Rectal smooth muscle tissue (tissue), 1 donor: ENCODE measurements around the gene ELF5.

Experiments
- H3K27ac ChIP-seq: one replicate; pipeline ENCODE4 v1.7.0; 2013; ENCODE audit warnings: low read depth, low read length, inconsistent platforms
- H3K27me3 ChIP-seq: one replicate; pipeline ENCODE4 v1.7.0; 2013; ENCODE audit warnings: low read length; ENCODE audit not compliant: control insufficient read depth, insufficient read depth
- H3K36me3 ChIP-seq: one replicate; pipeline ENCODE4 v1.7.0; 2013; ENCODE audit warnings: low read length; ENCODE audit not compliant: control insufficient read depth, insufficient read depth
- H3K4me1 ChIP-seq: one replicate; pipeline ENCODE4 v1.7.0; 2013; ENCODE audit warnings: low read length; ENCODE audit not compliant: control insufficient read depth, insufficient read depth
- H3K4me3 ChIP-seq: one replicate; pipeline ENCODE4 v1.7.0; 2013; ENCODE audit warnings: low read length
- H3K9ac ChIP-seq: one replicate; pipeline ENCODE4 v1.7.0; 2013; ENCODE audit warnings: low read length

The ELF5 gene

DNA sequence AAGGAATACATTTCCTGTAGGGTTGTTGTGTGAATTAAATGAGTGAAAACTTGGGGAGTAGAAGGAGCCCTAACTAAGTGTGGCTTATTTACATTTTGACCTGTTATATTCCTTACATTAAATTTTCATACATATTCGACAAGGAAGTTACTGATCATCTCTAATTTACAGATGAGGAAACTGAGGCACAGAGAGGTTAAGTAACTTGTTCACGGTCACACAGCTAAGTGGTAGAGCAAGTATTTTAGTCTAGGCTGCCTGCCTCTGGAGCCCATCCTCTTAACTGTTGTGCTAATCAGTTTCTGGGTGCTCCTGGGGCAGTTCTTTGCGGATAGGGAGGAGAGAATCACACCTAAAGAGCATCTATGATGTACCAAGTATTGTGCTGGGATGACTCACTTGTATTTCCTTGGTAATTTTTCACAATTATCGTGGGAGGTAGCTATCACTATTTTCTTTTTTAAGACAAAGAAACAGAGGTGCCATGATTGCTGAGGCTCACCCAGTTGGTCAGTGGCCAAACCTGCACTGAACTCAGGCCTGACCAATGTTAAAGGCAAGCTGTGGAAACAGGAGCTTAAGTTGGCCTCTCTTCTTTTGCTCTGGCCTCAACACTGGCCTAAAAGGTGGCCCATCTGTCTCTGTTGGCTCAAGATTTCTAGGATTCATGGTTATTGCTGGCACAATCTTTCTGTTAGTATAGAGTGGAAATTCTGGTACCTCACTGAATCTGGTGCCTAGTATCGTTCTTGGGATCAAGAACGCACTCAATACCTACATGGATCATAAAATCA is 2.9 kb upstream of the ELF5 start:
- H3K27ac ChIP-seq: no peak overlapping the region
- no peak overlapping the region for H3K4me3 ChIP-seq
- no peaks in the 10 kb centered on the region for H3K4me1 ChIP-seq
- H3K9ac ChIP-seq: no peak overlapping the region
- no peaks in the 10 kb centered on the region for H3K36me3 ChIP-seq
- H3K27me3 ChIP-seq: no peaks in the 10 kb centered on the region

DNA sequence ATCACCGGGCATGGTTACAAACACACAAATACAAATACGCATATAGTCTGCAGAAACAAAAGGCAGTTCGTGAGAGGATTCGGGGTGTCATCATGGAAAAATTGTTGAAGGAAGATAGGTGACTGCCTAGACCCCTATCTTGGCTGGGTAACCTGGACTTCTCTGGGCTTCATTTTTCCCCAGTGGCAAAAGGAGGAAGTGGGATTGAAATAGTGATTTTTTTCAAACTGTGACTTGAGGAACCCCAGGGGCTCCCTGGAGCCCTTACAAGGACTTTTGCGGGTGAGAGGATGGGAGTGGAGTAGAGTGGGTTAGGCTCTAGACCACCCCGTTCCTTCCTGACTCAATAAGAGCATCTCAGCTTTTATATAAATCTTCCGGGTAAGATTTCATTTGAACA is 1.0 kb upstream of the ELF5 start:
- H3K27me3 ChIP-seq: no peaks in the 10 kb centered on the region
- no peak overlapping the region for H3K27ac ChIP-seq
- no peaks in the 10 kb centered on the region for H3K4me1 ChIP-seq
- no peak overlapping the region for H3K9ac ChIP-seq
- no peaks in the 10 kb centered on the region for H3K36me3 ChIP-seq
- H3K4me3 ChIP-seq: no peak overlapping the region

DNA sequence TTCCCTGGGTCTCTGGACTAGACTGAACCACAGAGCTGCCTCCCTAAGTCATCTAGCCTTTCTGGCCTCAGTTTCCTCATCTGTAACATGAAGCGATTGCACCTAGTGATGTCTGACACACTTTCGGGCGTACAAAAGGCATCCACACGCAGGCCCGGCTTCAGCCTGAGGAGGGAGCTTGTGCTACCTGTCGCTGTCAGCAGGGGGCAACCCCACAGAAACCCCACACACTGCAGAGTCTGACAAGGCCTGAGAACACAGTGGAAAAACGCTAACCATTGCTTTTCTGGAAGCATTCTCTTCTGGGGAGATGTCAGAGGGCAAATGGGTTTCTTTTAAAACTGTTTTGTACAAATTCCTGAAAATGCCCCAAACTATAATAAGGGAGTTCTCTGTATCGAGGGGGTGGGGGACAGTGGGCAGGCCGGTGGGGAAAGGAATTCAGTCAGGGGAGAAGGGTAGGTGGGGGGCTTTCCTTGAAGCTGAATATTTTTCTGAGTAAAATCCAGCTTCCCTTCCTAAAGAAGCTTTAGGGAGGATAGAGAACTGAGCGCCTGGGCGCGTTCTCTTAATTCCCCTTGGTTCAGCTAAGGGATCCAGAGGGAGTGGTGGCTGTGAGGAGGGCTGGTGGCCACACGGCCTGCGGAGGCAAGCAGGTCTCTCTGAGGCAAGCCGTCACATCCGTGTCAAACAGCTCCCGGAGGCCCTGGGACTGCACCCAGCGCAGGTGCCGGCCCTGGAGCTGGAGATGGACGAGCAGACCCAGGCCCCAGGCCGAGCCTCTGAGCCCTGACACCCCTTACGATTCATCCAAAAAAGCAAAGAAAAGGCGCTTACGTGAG is 533 bp downstream of the ELF5 start:
- H3K9ac ChIP-seq: no peak overlapping the region

DNA sequence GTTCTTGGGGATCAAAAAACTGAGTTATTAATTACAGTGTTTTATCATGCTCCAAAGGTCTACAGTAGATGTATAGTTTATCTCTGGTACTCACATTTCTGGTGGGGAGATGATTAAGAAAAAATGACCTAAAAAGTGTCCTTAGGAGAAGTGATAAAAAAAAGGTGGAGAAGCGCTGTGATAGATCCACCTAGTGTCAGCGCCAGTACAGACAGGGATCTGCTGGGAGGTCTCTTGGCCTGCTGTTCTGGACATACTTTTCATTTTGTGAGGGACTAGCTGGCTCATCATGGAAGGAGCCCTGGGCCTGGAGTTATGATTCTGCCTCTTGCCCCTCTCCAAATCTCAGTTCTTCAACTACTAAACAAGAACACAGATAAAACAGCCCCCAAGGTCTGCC is 2.9 kb downstream of the ELF5 start:
- Histone ChIP-seq H3K9ac (no peak overlapping the region), H3K36me3 (no peaks in the 10 kb centered on the region), H3K27ac (no peak overlapping the region), H3K4me3 (no peak overlapping the region), H3K27me3 (no peaks in the 10 kb centered on the region), H3K4me1 (no peaks in the 10 kb centered on the region)

More for the DNA sequence above, 533 bp downstream of the ELF5 start:
- Histone ChIP-seq H3K27me3 (no peaks in the 10 kb centered on the region), H3K36me3 (no peaks in the 10 kb centered on the region), H3K27ac (no peak overlapping the region), H3K4me3 (no peak overlapping the region), H3K4me1 (no peaks in the 10 kb centered on the region)

DNA sequence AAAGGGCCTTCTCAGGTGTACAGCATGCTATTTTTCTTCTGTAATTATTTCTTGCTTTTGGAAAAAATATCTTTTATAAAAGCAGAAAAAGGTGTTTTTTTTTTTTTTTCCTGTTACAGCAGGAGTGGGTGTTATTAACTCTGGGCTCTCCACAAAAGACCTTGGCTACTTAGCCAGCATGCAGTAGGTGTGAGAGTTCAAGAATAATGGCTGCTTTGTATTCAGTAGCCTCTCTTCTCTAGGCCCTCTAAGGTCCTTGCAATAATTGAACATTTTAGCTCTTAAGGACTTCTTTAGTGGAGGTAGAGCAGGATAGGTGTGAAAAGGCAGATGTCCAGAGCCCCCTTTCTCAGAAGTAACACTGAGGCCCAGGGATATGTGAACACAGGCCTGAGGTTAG is 3.4 kb downstream of the ELF5 start:
- Histone ChIP-seq H3K4me3 (no peak overlapping the region), H3K27ac (no peak overlapping the region), H3K27me3 (no peaks in the 10 kb centered on the region), H3K4me1 (no peaks in the 10 kb centered on the region), H3K9ac (no peak overlapping the region), H3K36me3 (no peaks in the 10 kb centered on the region)

DNA sequence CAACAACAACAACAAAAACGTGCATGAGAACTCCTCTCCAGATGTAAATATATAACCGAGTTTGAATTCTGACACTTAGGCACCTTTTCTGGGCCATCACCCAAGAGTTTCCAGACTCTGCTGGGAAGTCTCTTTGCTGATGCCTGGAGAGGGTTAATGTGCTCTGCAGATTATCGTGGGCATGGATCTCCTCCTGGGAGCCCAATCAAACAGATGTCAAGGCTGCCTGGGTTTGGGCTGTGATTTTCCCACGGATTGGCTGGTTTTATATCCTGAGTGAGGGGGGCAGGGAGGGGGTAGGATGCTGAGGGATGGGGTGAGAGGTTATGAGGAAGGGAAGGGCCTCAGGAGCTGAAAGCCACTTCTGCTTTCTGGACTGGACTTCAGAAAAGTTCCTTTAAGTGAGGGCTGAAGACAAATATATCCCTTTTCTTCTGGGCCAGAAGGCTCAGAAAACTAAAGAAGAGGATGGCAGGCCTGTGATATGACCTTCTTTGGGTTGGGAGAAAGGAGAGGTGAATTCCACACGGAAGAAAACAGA is 4.2 kb downstream of the ELF5 start:
- Histone ChIP-seq H3K9ac (no peak overlapping the region), H3K27me3 (no peaks in the 10 kb centered on the region), H3K27ac (no peak overlapping the region), H3K4me3 (no peak overlapping the region), H3K4me1 (no peaks in the 10 kb centered on the region), H3K36me3 (no peaks in the 10 kb centered on the region)

DNA sequence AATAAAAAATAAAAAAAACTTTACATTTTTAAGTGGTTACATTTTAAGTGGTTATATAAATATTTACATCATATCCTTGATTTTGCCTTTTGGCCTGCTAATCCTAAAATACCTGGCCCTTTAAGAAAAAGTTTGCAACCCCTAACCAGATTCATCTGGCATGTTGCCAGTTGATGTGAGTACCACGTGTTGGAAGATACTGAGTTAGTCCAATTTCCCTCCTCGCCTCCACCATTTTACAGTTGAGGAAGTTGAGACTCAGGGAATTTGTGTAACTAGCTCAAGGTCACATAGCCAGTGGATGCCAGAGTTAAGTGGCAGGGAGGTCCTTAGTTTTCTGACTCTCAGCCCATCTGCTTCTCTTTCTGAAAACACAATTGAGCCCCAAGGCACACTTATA is 5.1 kb downstream of the ELF5 start:
- Histone ChIP-seq H3K36me3 (no peaks in the 10 kb centered on the region), H3K27me3 (no peaks in the 10 kb centered on the region), H3K4me1 (no peaks in the 10 kb centered on the region), H3K9ac (no peak overlapping the region), H3K4me3 (no peak overlapping the region), H3K27ac (no peak overlapping the region)

DNA sequence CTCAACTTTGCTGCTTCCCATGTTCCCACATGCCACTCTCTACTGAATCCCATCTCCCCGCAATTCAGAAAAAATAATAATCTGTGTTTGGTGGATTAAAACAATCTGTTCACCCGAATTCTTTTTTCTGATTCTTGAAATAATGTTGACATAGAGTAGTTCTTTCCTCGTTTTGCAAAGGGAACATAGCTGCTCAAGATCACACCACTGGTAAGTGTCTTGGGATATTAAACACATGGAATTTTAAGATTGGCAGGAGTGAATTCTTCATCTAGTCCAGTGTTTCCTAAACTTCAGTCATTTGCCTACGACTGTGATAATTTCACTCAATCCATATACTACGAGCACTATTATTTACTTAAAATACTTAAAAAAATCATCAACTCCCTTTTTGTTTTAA is 6.0 kb downstream of the ELF5 start:
- Histone ChIP-seq H3K36me3 (no peaks in the 10 kb centered on the region), H3K9ac (no peak overlapping the region), H3K27ac (no peak overlapping the region), H3K4me3 (no peak overlapping the region), H3K27me3 (no peaks in the 10 kb centered on the region), H3K4me1 (no peaks in the 10 kb centered on the region)

DNA sequence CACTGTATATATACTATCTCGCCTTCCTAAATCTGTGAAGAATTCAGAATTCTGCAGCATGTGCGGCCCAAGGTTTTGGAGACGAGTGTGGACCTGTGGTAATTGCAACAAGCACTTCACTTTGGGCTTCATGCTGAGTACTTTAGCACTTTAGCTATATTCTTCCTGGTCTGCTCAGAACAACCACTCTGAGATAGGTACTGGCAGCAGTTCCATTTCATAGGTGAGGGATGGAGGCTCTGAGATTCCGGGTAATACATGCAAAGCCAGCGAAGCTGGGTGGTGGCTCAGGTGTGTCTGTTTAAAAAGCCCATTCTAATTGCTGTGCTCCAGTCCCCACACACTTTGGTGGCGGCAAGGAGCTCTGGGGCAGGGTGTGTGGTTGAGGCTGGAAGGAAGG is 6.4 kb downstream of the ELF5 start:
- no peaks in the 10 kb centered on the region for H3K27me3 ChIP-seq
- H3K27ac ChIP-seq: no peak overlapping the region
- H3K4me1 ChIP-seq: no peaks in the 10 kb centered on the region
- H3K36me3 ChIP-seq: no peaks in the 10 kb centered on the region
- H3K9ac ChIP-seq: no peak overlapping the region
- no peak overlapping the region for H3K4me3 ChIP-seq

DNA sequence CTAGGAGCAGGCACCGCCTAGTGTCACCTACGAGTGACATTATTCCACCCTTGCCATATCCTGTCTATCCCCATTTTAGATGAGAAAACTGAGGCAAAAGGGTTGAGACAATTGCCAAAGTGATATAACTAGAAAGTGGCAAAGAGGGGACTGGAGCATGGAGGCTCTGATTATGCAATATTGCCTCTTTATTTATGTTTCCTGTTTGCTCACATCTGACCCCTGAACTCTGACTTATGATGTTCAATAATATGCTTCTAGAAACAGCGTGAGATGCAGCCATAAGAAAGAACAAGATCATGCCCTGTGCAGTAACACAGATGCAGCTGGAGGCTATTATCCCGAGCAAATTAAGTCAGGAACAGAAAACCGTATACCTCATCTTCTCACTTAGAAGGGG is 7.7 kb downstream of the ELF5 start:
- no peaks in the 10 kb centered on the region for H3K36me3 ChIP-seq
- no peaks in the 10 kb centered on the region for H3K4me1 ChIP-seq
- no peak overlapping the region for H3K9ac ChIP-seq
- no peak overlapping the region for H3K4me3 ChIP-seq
- no peak overlapping the region for H3K27ac ChIP-seq
- H3K27me3 ChIP-seq: no peaks in the 10 kb centered on the region

DNA sequence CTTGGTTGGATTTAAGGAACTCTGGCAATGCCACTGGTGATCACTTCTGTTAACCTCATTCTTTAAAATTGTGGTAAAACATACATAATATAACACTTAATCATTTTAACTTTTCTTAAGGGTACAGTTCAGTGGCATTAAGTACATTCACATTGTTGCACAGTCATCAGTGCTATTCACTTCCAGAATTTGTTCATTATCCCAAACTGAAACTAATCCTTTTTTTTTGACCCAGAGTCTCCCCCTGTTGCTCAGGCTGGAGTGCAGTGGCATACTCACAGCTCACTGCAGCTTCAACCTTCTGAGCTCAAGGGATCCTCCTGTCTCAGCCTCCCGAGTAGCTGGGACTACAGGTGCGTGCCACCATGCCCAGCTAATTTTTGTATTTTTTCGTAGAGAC is 10.6 kb downstream of the ELF5 start:
- Histone ChIP-seq H3K4me3 (no peak overlapping the region), H3K27me3 (no peaks in the 10 kb centered on the region), H3K27ac (no peak overlapping the region), H3K4me1 (no peaks in the 10 kb centered on the region), H3K9ac (no peak overlapping the region), H3K36me3 (no peaks in the 10 kb centered on the region)

DNA sequence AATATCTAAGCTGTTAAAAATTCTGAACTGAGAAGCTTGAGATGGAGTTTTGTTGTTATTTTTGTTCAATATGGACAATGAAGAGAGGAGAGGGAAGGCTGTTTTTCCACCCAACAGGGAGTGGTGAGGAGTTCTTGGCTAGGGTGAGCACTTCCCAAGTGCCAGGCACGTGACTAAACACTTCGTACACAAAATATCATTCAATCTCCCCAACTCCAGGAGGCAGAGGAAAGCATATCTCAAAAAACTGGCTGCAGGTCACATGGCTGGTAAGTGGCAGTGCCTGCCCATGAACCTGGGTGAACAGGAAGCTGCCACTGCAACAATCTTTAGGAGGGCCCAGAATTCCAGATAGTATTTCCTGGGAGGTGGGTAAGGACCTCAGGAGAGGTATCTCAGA is 11.6 kb downstream of the ELF5 start:
- Histone ChIP-seq H3K9ac (no peak overlapping the region), H3K36me3 (no peaks in the 10 kb centered on the region), H3K27ac (no peak overlapping the region), H3K4me3 (no peak overlapping the region), H3K27me3 (no peaks in the 10 kb centered on the region), H3K4me1 (no peaks in the 10 kb centered on the region)
